ENCODE measurements around the gene COIL.

Gene COIL

GRCh38 chr17:56933151-56933745 is 27.6 kb downstream of the COIL start:
- FAIRE-seq (no peak), DNase-seq (ENCODE audit: insufficient read length) (no peak)
- no peak for TF ChIP-seq POLR2A (IDR thresholded peaks at IDR 0.05; ENCODE audit: low read depth, low read length)
- no peak for TF ChIP-seq TAF1 (IDR thresholded peaks at IDR 0.05; ENCODE audit: borderline replicate concordance, low read depth, low read length)
- TF ChIP-seq POLR2AphosphoS5 (IDR thresholded peaks at IDR 0.05; ENCODE audit: low read depth, low read length) = no peak

DNA sequence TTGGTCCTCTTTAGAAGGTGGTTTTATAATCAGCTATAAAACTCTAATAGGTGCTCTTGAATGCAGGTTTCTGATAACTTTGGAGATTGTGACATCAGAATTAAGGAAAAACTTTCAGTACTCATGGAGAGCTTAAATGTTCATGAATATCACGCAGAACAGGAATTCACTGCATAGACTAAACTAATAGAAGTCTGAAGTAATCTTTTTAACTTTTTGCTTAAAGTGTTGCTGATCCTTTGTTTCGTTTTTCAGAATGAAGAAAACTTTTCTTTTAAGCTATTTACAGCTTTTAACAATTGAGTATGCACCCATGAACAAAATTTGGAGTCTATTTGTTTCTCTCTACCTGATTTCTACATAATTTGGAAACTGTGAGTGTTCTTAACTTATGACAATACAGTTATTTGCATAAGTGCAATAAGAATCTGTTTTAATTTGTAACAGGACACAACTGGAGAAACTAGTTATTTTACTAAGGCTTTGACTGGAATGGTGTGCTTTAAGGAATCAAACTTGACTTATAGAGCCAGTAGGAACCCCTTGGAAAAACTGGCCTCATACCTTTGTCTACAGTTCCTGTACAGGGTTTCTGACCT is 30.0 kb downstream of the COIL start:
- TF ChIP-seq POLR2A (IDR thresholded peaks at IDR 0.05; ENCODE audit: low read depth, low read length) = no peak
- TF ChIP-seq TAF1 (IDR thresholded peaks at IDR 0.05; ENCODE audit: borderline replicate concordance, low read depth, low read length) = no peak
- no peak for TF ChIP-seq POLR2AphosphoS5 (IDR thresholded peaks at IDR 0.05; ENCODE audit: low read depth, low read length)
- DNase-seq (ENCODE audit: insufficient read length) (no peak), FAIRE-seq (no peak)

DNA sequence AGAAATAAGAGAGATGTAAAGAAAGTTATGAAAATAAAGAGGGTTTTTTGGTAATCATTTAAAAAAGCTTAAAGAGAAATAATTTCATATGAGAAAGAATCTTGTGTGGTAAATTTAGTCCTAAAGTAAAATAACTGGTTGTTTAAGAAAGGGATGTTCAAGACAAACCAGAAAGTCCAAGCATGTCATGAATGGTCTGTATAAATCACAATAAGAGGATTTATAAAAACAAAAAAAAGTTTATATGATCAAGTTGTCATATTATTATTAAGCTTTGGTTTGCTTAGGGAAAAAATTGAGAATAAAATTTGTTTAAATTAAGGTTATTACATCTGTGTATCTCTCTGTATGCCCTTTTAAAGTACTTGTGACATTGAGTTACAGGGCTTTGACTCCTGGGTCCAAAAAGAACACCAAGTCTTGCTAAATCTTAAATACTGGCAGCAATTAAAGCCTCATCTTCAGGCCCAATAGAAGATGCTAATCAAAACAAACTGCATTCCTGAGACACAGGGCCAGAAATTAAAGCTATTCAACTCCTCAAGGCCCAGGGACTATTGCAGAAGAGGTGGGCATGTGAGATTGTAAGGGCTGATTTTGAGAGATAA is 31.4 kb downstream of the COIL start:
- no peak for TF ChIP-seq POLR2AphosphoS5 (IDR thresholded peaks at IDR 0.05; ENCODE audit: low read depth, low read length)
- DNase-seq (ENCODE audit: insufficient read length) (no peak), FAIRE-seq (no peak)

DNA sequence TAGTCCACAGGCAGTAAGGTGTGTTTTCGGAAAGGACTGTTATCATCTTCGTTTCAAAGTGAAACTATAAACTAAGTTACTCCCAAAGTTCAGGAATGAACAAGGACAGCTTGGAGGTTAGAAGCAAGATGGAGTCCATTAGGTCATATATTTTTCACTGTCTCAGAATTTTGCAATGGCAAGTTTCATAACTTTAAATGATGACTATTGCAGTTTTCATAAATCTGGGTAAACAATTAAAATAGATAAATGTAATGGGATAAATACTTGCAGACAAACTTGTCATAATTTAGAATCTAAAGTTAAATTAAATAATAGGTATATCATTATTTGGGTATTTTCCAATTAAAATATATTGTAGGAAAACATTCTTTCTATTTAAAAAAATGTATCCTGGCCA is 32.3 kb downstream of the COIL start:
- TF ChIP-seq TAF1 (IDR thresholded peaks at IDR 0.05; ENCODE audit: borderline replicate concordance, low read depth, low read length) (no peak), POLR2A (IDR thresholded peaks at IDR 0.05; ENCODE audit: low read depth, low read length) (no peak), POLR2AphosphoS5 (IDR thresholded peaks at IDR 0.05; ENCODE audit: low read depth, low read length) (no peak)
- DNase-seq (ENCODE audit: insufficient read length) = no peak
- no peak for FAIRE-seq

GRCh38 chr17:56926704-56927103 is 34.1 kb downstream of the COIL start:
- no peak for FAIRE-seq
- no peak for DNase-seq (ENCODE audit: insufficient read length)
- no peak for TF ChIP-seq POLR2AphosphoS5 (IDR thresholded peaks at IDR 0.05; ENCODE audit: low read depth, low read length)

- no peak for FAIRE-seq
- no peak for TF ChIP-seq TAF1 (IDR thresholded peaks at IDR 0.05; ENCODE audit: borderline replicate concordance, low read depth, low read length)
- TF ChIP-seq POLR2A (IDR thresholded peaks at IDR 0.05; ENCODE audit: low read depth, low read length) = no peak
- TF ChIP-seq POLR2AphosphoS5 (IDR thresholded peaks at IDR 0.05; ENCODE audit: low read depth, low read length) = no peak
- no peak for DNase-seq (ENCODE audit: insufficient read length)
Observed at GRCh38 chr17:56926270-56926669, 34.6 kb downstream of the COIL start.

GRCh38 chr17:56925088-56925487 is 35.8 kb downstream of the COIL start:
- TF ChIP-seq TAF1 (IDR thresholded peaks at IDR 0.05; ENCODE audit: borderline replicate concordance, low read depth, low read length) (no peak), POLR2AphosphoS5 (IDR thresholded peaks at IDR 0.05; ENCODE audit: low read depth, low read length) (no peak), POLR2A (IDR thresholded peaks at IDR 0.05; ENCODE audit: low read depth, low read length) (no peak)
- no peak for DNase-seq (ENCODE audit: insufficient read length)
- FAIRE-seq = no peak

GRCh38 chr17:56919717-56920116 is 41.1 kb downstream of the COIL start:
- no peak for DNase-seq (ENCODE audit: insufficient read length)
- FAIRE-seq = no peak
- no peak for TF ChIP-seq TAF1 (IDR thresholded peaks at IDR 0.05; ENCODE audit: borderline replicate concordance, low read depth, low read length)
- no peak for TF ChIP-seq POLR2AphosphoS5 (IDR thresholded peaks at IDR 0.05; ENCODE audit: low read depth, low read length)
- TF ChIP-seq POLR2A (IDR thresholded peaks at IDR 0.05; ENCODE audit: low read depth, low read length) = no peak

GRCh38 chr17:56918916-56919315 is 41.9 kb downstream of the COIL start:
- FAIRE-seq (no peak), DNase-seq (ENCODE audit: insufficient read length) (no peak)
- TF ChIP-seq TAF1 (IDR thresholded peaks at IDR 0.05; ENCODE audit: borderline replicate concordance, low read depth, low read length) = no peak

GRCh38 chr17:56917559-56918296 is 43.1 kb downstream of the COIL start:
- DNase-seq (ENCODE audit: insufficient read length) (no peak), FAIRE-seq (no peak)
- TF ChIP-seq POLR2A (IDR thresholded peaks at IDR 0.05; ENCODE audit: low read depth, low read length) (no peak), TAF1 (IDR thresholded peaks at IDR 0.05; ENCODE audit: borderline replicate concordance, low read depth, low read length) (no peak)

GRCh38 chr17:56914581-56915273 is 46.1 kb downstream of the COIL start:
- no peak for FAIRE-seq
- no peak for TF ChIP-seq POLR2AphosphoS5 (IDR thresholded peaks at IDR 0.05; ENCODE audit: low read depth, low read length)
- TF ChIP-seq TAF1 (IDR thresholded peaks at IDR 0.05; ENCODE audit: borderline replicate concordance, low read depth, low read length) = no peak
- TF ChIP-seq POLR2A (IDR thresholded peaks at IDR 0.05; ENCODE audit: low read depth, low read length) = no peak
- no peak for DNase-seq (ENCODE audit: insufficient read length)
